CD8-positive, alpha-beta memory T cell (primary cell): ENCODE results near the gene EDIL3. TPM values are rescaled to one million over a fixed set of nuclear protein-coding genes. Genes with fewer than 3 reads are reported as not detected.

Source experiments
- CTCF ChIA-PET: fragments of 350-600 bp; sonication (Branson Sonifier 250); formaldehyde crosslinking; loops from one replicate; lab custom pipeline; 2021; ENCODE audit warnings: antibody characterized with exemption; lab: Charles Lee
- POLR2A ChIA-PET: fragments of 350-600 bp; sonication (Branson Sonifier 250); formaldehyde crosslinking; loops from one replicate; lab custom pipeline; 2021; ENCODE audit warnings: antibody characterized with exemption; lab: Charles Lee
- DNase-seq, 5 donors: peaks; one replicate each; pipeline versions ENCODE4 v3.0.0 to v3.0.0-alpha.2; 2020 to 2022; ENCODE audit warnings: mixed read lengths in 1 of 5
- H3K27ac ChIP-seq: one replicate; pipeline ENCODE4 v1.7.0; 2013; ENCODE audit warnings: low read depth, mild to moderate bottlenecking, low read length, moderate library complexity
- H3K27me3 ChIP-seq: 2 replicates; pipeline ENCODE4 v1.7.0; 2013; ENCODE audit warnings: low read length, mild to moderate bottlenecking; ENCODE audit not compliant: insufficient read depth, poor library complexity, severe bottlenecking
- H3K36me3 ChIP-seq: 2 replicates; pipeline ENCODE4 v1.7.0; 2013; ENCODE audit warnings: mild to moderate bottlenecking, low read length, moderate library complexity; ENCODE audit not compliant: insufficient read depth
- H3K4me1 ChIP-seq: 2 replicates; pipeline ENCODE4 v1.7.0; 2013; ENCODE audit warnings: mild to moderate bottlenecking, low read length, moderate library complexity; ENCODE audit not compliant: insufficient read depth
- H3K4me3 ChIP-seq: 2 replicates; pipeline ENCODE4 v1.7.0; 2013; ENCODE audit warnings: mild to moderate bottlenecking, low read length
- H3K9me3 ChIP-seq: 2 replicates; pipeline ENCODE4 v1.7.0; 2013; ENCODE audit warnings: mild to moderate bottlenecking, low read length
- H3K27ac Mint-ChIP-seq, 8 donors: one replicate each; pipeline ENCODE4 v1.8.0; 2020 to 2021; ENCODE audit warnings: mixed read lengths in 8 of 8, mild to moderate bottlenecking in 6 of 8, inconsistent platforms in 3 of 8, moderate library complexity in 3 of 8
- H3K27me3 Mint-ChIP-seq, 2 donors: one replicate each; pipeline ENCODE4 v1.8.0; 2020 to 2021; ENCODE audit warnings: mixed read lengths in 2 of 2, mild to moderate bottlenecking in 1 of 2, moderate library complexity in 1 of 2
- H3K36me3 Mint-ChIP-seq, 3 donors: one replicate each; pipeline ENCODE4 v1.8.0; 2020 to 2021; ENCODE audit warnings: mixed read lengths in 3 of 3, inconsistent platforms in 1 of 3, mild to moderate bottlenecking in 1 of 3
- H3K4me1 Mint-ChIP-seq, 3 donors: one replicate each; pipeline ENCODE4 v1.8.0; 2020 to 2021; ENCODE audit warnings: mixed read lengths in 3 of 3, inconsistent platforms in 1 of 3, mild to moderate bottlenecking in 1 of 3
- H3K4me3 Mint-ChIP-seq, 7 donors: one replicate each; pipeline ENCODE4 v1.8.0; 2020 to 2021; ENCODE audit warnings: mixed read lengths in 7 of 7, mild to moderate bottlenecking in 6 of 7, moderate library complexity in 4 of 7, inconsistent platforms in 2 of 7
- H3K9me3 Mint-ChIP-seq, 5 donors: one replicate each; pipeline ENCODE4 v1.8.0; 2020 to 2022; ENCODE audit warnings: mixed read lengths in 5 of 5, mild to moderate bottlenecking in 3 of 5, moderate library complexity in 2 of 5, inconsistent platforms in 1 of 5
- polyA plus RNA-seq: library from polyadenylated mRNA; unstranded; fragments of 300-500 nt; fragmentation: Illumina TruSeq; gene quantifications from one replicate; pipeline ENCODE4 v1.2.3, GENCODE V29; 2021
- total RNA-seq, 2 experiments: library from RNA; stranded (reverse); gene quantifications; one replicate each; pipeline ENCODE4 v1.2.3, GENCODE V29; 2021

EDIL3 gene
- total and polyA plus RNA-seq, 3 experiments from 2014 or later = not detected

DNA sequence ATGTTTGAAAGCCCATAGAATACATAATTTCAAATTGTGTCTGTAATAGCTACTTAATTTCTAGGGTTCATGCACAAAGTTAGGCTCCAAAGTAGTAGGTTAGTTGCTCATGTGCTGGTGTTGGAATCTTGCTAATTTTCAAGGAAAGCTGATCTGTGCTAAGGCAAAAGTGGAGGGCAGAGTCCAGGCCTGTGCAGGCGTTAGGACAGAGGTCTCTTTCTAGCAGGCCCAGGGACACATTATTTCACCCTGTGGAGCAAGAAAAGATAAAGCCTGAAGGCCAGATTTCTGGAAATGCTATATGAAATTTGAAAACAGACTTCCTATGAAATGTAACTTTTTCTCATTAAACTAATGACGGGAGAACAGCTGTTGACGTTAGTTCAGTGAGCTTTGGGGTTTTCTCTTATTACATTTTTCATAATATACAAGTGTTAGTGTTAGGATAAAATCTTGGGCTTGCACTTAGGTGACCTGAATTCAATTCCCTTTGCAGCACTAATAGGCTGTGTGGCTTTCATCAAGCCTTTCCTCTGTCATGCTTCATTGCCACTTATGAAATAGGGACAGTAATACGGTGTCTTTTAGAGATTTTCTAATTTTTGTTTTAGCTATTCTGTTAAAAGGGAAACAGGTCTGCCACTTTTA, 467.3 kb downstream of the EDIL3 start:
- no peaks in the 10 kb centered on the region for H3K9me3 ChIP-seq
- no peak for DNase-seq

DNA sequence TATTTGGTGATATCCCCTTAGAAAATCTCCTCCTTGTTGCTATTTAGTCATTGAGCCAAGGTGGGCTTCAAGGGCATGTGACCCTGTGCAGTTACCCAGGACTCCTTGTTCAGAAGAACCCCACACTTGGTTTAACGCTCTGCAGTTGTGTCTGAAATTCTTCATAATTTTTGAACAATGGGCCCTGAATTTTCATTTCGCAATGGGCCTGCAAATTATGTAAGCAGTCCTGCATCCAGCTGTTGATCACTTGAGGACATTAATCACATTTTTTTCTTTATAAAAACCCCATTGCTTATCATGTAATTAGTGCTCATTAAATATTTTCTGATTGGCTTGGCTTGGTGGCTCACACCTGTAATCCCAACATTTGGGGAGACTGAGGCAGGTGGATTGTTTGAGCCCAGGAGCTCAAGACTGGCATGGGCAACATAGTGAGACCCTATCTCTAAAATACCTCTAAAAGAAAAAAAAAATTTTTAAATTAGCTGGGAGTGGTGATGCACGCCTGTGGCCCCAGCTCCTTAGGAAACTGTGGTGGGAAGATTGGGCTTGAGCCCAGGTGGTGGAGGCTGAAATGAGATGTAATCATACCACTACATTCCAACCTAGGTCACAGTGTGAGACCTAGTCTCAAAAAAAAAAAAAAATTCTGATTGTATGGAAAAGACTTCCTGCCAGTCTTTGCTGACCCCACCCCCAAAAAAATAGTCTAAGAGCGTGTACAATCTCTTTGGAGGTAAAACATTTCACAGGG, 469.8 kb downstream of the EDIL3 start:
- H3K4me1 ChIP-seq = no peaks in the 10 kb centered on the region
- H3K9me3 Mint-ChIP-seq = no peaks in the 10 kb centered on the region

More for the DNA sequence above, 467.3 kb downstream of the EDIL3 start:
- no peaks in the 10 kb centered on the region for H3K27me3 ChIP-seq
- Mint-ChIP-seq H3K4me1 (no peaks in the 10 kb centered on the region), H3K27me3 (no peaks in the 10 kb centered on the region), H3K4me3 (no peak overlapping the region), H3K36me3 (no peaks in the 10 kb centered on the region), H3K9me3 (peaks cover 0 to 2% (median 0%) of the 10 kb centered on the region in 5 donors), H3K27ac (no peak overlapping the region)
- no peak overlapping the region for H3K27ac ChIP-seq
- CTCF ChIA-PET = no interaction called here
- POLR2A ChIA-PET = no interaction called here
- no peak overlapping the region for H3K4me3 ChIP-seq
- H3K4me1 ChIP-seq = no peaks in the 10 kb centered on the region
- no peaks in the 10 kb centered on the region for H3K36me3 ChIP-seq

DNA sequence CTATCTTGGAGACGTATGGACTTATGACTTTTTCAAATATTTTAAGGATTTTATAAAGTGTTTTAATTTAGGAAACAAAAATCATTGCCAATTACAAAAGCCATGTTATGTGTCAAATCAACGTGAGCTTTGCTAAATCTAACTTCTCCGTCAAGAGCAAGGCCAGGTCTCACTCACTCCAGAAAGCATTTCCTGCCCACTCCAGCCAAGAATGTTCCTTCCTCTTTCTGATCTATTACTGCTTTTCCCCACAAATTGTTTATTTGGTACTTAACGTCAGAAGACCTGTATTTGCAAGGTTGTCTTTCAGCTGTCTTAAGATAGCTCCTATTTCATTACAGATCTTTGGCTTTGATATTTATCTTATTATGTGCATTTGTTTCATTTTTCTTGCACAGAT, 470.5 kb downstream of the EDIL3 start:
- Histone ChIP-seq H3K4me3 (no peak overlapping the region), H3K27ac (no peak overlapping the region), H3K36me3 (no peaks in the 10 kb centered on the region), H3K27me3 (no peaks in the 10 kb centered on the region), H3K4me1 (no peaks in the 10 kb centered on the region), H3K9me3 (no peaks in the 10 kb centered on the region)
- CTCF ChIA-PET = interaction anchor here (1.2 kb wide), 1 partner anchor 14 kb away, joined by 3 read pairs; no protein-coding TSS in a partner anchor
- H3K4me3 Mint-ChIP-seq = no peak overlapping the region
- no peaks in the 10 kb centered on the region for H3K9me3 Mint-ChIP-seq
- H3K4me1 Mint-ChIP-seq = no peaks in the 10 kb centered on the region
- no peaks in the 10 kb centered on the region for H3K27me3 Mint-ChIP-seq
- no peak overlapping the region for H3K27ac Mint-ChIP-seq
- DNase-seq = no peak
- no peaks in the 10 kb centered on the region for H3K36me3 Mint-ChIP-seq
- POLR2A ChIA-PET = no interaction called here

More for the DNA sequence above, 469.8 kb downstream of the EDIL3 start:
- DNase-seq = no peak
- Mint-ChIP-seq H3K27ac (no peak overlapping the region), H3K36me3 (no peaks in the 10 kb centered on the region), H3K4me1 (no peaks in the 10 kb centered on the region), H3K27me3 (no peaks in the 10 kb centered on the region), H3K4me3 (no peak overlapping the region)
- Histone ChIP-seq H3K9me3 (no peaks in the 10 kb centered on the region), H3K27ac (no peak overlapping the region), H3K4me3 (no peak overlapping the region), H3K36me3 (no peaks in the 10 kb centered on the region), H3K27me3 (no peaks in the 10 kb centered on the region)
- CTCF ChIA-PET = no interaction called here
- POLR2A ChIA-PET = no interaction called here

DNA sequence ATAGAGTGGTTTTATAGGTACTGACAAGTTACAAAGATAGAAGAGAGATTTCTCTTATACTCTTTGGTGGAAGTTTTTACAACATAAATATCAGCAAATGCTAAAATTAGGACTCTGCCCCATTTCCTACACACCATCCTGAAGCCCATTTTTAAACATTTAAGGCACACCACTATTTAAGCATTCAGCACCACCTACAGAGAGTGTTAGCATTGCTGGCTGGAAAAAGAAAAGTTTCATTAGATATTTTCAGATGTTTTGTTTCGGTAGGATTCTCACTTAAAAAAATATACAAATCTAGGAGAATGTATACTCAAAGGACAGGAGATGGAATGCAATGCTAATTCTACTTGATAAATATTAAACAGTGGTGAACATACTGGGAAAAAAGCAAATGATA, 471.1 kb downstream of the EDIL3 start:
- H3K27ac ChIP-seq = no peak overlapping the region
- Mint-ChIP-seq H3K4me1 (no peaks in the 10 kb centered on the region), H3K36me3 (no peaks in the 10 kb centered on the region), H3K4me3 (no peak overlapping the region), H3K9me3 (no peaks in the 10 kb centered on the region), H3K27ac (no peak overlapping the region), H3K27me3 (no peaks in the 10 kb centered on the region)
- POLR2A ChIA-PET = no interaction called here
- no peaks in the 10 kb centered on the region for H3K9me3 ChIP-seq
- no peak overlapping the region for H3K4me3 ChIP-seq
- no peaks in the 10 kb centered on the region for H3K27me3 ChIP-seq
- DNase-seq = no peak
- no peaks in the 10 kb centered on the region for H3K4me1 ChIP-seq
- CTCF ChIA-PET = interaction anchor here (1.2 kb wide), 1 partner anchor 15 kb away, joined by 3 read pairs; no protein-coding TSS in a partner anchor
- H3K36me3 ChIP-seq = no peaks in the 10 kb centered on the region

DNA sequence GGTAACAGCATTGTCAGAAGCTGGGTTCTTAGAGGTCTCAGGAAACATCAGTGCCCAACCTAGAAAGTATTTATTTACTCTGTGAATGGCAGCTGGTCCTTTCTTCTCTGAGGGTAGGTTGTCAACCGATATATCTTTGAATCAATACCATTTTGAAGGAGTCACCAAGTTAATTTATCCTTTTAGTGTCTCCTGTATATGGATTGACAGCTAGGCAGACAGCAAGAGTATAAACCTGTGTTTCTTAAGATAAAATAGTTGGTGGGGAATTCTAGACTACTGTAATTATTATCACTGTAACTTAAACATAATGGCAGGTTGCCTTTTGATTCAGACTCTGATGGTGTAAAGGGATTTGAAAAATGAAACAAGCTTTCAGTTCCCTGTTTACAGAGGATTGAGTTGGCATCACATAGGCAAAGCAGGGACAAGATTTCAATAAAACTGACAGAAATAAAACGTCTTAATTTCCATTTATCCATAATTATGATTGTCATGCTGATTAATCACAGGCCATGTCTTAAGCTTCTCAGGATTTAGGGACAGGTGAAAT, 473.2 kb downstream of the EDIL3 start:
- H3K4me1 Mint-ChIP-seq = no peaks in the 10 kb centered on the region
- ChIA-PET POLR2A (no interaction called here), CTCF (no interaction called here)
- no peak overlapping the region for H3K27ac Mint-ChIP-seq
- no peak for DNase-seq
- no peaks in the 10 kb centered on the region for H3K4me1 ChIP-seq
- H3K9me3 Mint-ChIP-seq = no peaks in the 10 kb centered on the region
- H3K36me3 Mint-ChIP-seq = no peaks in the 10 kb centered on the region
- H3K9me3 ChIP-seq = no peaks in the 10 kb centered on the region
- H3K27me3 ChIP-seq = no peaks in the 10 kb centered on the region
- no peak overlapping the region for H3K27ac ChIP-seq
- no peak overlapping the region for H3K4me3 ChIP-seq
- no peak overlapping the region for H3K4me3 Mint-ChIP-seq
- no peaks in the 10 kb centered on the region for H3K36me3 ChIP-seq
- no peaks in the 10 kb centered on the region for H3K27me3 Mint-ChIP-seq

DNA sequence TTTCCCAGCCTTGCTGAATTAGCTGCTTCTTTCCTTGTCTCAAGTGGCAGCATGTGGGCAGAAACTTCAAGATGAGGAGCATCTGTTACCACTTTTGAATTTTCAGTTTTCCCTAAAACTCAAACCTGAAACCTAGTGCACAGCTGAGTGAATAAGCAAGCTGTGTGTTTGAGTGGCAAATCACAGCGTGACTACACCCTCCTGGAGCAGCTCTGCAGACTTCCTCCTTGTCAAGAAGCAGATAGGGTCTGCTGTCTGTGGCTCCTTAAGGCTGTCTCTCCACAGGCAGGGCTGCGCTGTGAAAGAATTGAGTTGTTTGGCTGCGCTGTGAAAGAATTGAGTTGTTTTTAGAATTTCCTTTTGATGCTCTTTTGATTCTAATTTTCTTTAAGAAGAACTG, 484.4 kb downstream of the EDIL3 start:
- H3K36me3 Mint-ChIP-seq = no peaks in the 10 kb centered on the region
- Histone ChIP-seq H3K27ac (no peak overlapping the region), H3K27me3 (no peaks in the 10 kb centered on the region), H3K4me1 (no peaks in the 10 kb centered on the region), H3K36me3 (no peaks in the 10 kb centered on the region), H3K4me3 (no peak overlapping the region), H3K9me3 (no peaks in the 10 kb centered on the region)
- CTCF ChIA-PET = no interaction called here
- DNase-seq = no peak
- no peak overlapping the region for H3K27ac Mint-ChIP-seq
- peaks cover 0 to 5% (median 2%) of the 10 kb centered on the region in 5 donors for H3K9me3 Mint-ChIP-seq
- no peaks in the 10 kb centered on the region for H3K27me3 Mint-ChIP-seq
- no peak overlapping the region for H3K4me3 Mint-ChIP-seq
- POLR2A ChIA-PET = no interaction called here
- H3K4me1 Mint-ChIP-seq = no peaks in the 10 kb centered on the region

DNA sequence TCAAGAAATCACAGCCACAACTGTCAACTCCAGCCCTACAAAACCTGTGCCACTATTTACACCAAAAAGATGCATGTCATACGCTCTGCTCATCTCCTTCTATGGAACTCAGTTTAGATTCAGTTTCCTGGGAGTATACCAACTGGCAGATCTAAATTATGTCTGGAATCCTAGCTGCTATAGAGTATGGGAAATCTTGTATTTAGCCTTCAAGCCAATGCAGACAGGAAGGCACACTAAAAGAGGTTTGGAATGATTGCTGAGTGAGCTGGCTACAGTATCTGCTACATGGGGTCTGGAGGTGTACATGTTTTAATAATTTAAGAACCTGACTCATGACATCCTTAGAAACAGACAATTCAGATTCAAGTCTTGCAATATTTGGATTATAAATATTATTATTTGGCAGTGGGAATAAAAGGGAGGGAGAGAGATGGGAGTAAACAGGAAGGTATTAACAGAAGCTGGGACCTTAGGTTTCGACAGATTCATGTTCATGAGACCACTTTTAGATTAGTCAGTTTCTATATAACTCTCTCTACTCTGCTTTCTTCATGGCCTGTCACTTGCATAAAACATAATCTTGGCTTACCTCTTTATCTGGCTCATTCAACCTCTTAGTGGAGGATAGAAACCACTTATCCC, 485.2 kb downstream of the EDIL3 start:
- H3K9me3 ChIP-seq = no peaks in the 10 kb centered on the region
- no peaks in the 10 kb centered on the region for H3K36me3 Mint-ChIP-seq
- ChIA-PET POLR2A (no interaction called here), CTCF (no interaction called here)
- no peak for DNase-seq
- H3K27ac ChIP-seq = no peak overlapping the region
- H3K36me3 ChIP-seq = no peaks in the 10 kb centered on the region
- no peaks in the 10 kb centered on the region for H3K27me3 Mint-ChIP-seq
- peaks cover 0 to 6% (median 2%) of the 10 kb centered on the region in 5 donors for H3K9me3 Mint-ChIP-seq
- no peak overlapping the region for H3K27ac Mint-ChIP-seq
- no peak overlapping the region for H3K4me3 ChIP-seq
- H3K27me3 ChIP-seq = no peaks in the 10 kb centered on the region
- no peaks in the 10 kb centered on the region for H3K4me1 Mint-ChIP-seq
- no peak overlapping the region for H3K4me3 Mint-ChIP-seq
- H3K4me1 ChIP-seq = no peaks in the 10 kb centered on the region

DNA sequence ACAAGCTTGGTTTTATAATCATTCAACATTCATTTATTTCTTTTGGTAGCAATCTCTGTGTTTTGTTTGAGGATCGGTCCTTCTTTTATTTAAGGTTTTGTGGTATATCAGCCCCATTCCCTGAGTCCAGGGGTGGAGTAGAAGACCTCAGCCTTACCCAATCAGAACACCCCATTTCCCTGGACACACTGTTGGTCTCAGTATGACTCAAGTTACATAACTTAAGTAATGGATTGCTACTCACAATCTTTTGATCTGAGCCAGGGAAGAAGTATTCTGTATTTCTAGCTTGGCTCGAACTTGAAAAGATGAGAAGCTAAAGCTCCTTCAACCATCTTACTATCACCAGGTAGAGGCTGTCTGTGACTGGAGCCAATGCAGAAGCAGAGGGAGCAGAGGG, 488.8 kb downstream of the EDIL3 start:
- Mint-ChIP-seq H3K27ac (no peak overlapping the region), H3K27me3 (no peaks in the 10 kb centered on the region), H3K9me3 (peaks cover 0 to 4% (median 0%) of the 10 kb centered on the region in 5 donors), H3K36me3 (no peaks in the 10 kb centered on the region), H3K4me3 (no peak overlapping the region), H3K4me1 (no peaks in the 10 kb centered on the region)
- no peak overlapping the region for H3K27ac ChIP-seq
- H3K4me3 ChIP-seq = no peak overlapping the region
- no peak for DNase-seq
- ChIA-PET CTCF (no interaction called here), POLR2A (no interaction called here)
- no peaks in the 10 kb centered on the region for H3K27me3 ChIP-seq
- no peaks in the 10 kb centered on the region for H3K9me3 ChIP-seq
- no peaks in the 10 kb centered on the region for H3K4me1 ChIP-seq
- no peaks in the 10 kb centered on the region for H3K36me3 ChIP-seq
